ES-I3 (cell line): Measurements from ENCODE around the gene AP2M1.

Source experiments
- H3K36me3 ChIP-seq: 2 replicates; pipeline ENCODE4 v1.6.1; 2013; ENCODE audit warnings: mild to moderate bottlenecking, low read length, control low read depth, moderate library complexity; ENCODE audit not compliant: insufficient read depth
- H3K4me1 ChIP-seq: 2 replicates; pipeline ENCODE4 v1.6.1; 2013; ENCODE audit warnings: mild to moderate bottlenecking, control low read depth, low read length; ENCODE audit not compliant: insufficient read depth
- H3K9ac ChIP-seq: 2 replicates; pipeline ENCODE4 v1.6.1; 2013; ENCODE audit warnings: low read depth, mild to moderate bottlenecking, low read length, moderate library complexity
- H3K9me3 ChIP-seq: 2 replicates; pipeline ENCODE4 v1.6.1; 2013; ENCODE audit warnings: mild to moderate bottlenecking, low read length, moderate library complexity; ENCODE audit not compliant: control insufficient read depth, insufficient read depth

AP2M1 gene

DNA sequence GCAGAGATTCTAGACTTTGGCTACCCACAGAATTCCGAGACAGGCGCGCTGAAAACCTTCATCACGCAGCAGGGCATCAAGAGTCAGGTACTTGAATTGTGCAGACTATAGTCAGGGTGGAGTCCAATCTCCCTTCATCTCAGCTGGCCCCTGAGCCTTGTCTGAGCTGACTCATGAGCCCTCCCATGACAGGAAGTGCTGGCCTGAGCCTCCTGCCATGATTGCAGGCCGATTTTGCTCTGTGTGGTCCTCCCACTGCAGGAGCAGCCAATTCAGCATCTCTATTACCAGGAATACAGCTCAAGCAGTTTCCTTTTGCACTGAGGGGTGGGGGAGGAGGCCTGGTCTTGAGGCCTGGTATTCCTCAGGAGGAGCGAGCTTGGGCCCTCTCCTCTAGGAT is 5.5 kb downstream of the AP2M1 start:
- Histone ChIP-seq H3K9ac (no peak overlapping the region), H3K36me3 (peaks cover 42% of the 10 kb centered on the region), H3K4me1 (peaks cover 18% of the 10 kb centered on the region), H3K9me3 (no peaks in the 10 kb centered on the region)

DNA sequence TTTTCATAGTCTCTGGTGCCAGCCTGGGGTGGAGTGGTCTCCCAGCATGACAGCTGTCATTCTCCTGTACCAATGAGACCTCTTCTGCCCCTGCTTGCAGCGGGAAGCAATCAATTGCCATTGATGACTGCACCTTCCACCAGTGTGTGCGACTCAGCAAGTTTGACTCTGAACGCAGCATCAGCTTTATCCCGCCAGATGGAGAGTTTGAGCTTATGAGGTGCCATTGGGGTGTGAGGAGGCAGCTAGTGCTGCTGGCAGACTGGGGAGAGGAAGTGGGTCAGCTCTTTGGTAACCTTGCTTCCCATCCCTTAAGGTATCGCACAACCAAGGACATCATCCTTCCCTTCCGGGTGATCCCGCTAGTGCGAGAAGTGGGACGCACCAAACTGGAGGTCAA is 6.9 kb downstream of the AP2M1 start:
- Histone ChIP-seq H3K36me3 (peaks cover 42% of the 10 kb centered on the region), H3K4me1 (peaks cover 19% of the 10 kb centered on the region), H3K9ac (no peak overlapping the region), H3K9me3 (no peaks in the 10 kb centered on the region)

DNA sequence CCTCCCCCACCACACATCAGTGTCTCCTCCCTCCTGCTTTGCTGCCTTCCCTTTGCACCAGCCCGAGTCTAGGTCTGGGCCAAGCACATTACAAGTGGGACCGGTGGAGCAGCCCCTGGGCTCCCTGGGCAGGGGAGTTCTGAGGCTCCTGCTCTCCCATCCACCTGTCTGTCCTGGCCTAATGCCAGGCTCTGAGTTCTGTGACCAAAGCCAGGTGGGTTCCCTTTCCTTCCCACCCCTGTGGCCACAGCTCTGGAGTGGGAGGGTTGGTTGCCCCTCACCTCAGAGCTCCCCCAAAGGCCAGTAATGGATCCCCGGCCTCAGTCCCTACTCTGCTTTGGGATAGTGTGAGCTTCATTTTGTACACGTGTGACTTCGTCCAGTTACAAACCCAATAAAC is 9.0 kb downstream of the AP2M1 start:
- peaks cover 10% of the 10 kb centered on the region for H3K4me1 ChIP-seq
- H3K9me3 ChIP-seq, result no peaks in the 10 kb centered on the region
- no peak overlapping the region for H3K9ac ChIP-seq
- H3K36me3 ChIP-seq, result peaks cover 36% of the 10 kb centered on the region

DNA sequence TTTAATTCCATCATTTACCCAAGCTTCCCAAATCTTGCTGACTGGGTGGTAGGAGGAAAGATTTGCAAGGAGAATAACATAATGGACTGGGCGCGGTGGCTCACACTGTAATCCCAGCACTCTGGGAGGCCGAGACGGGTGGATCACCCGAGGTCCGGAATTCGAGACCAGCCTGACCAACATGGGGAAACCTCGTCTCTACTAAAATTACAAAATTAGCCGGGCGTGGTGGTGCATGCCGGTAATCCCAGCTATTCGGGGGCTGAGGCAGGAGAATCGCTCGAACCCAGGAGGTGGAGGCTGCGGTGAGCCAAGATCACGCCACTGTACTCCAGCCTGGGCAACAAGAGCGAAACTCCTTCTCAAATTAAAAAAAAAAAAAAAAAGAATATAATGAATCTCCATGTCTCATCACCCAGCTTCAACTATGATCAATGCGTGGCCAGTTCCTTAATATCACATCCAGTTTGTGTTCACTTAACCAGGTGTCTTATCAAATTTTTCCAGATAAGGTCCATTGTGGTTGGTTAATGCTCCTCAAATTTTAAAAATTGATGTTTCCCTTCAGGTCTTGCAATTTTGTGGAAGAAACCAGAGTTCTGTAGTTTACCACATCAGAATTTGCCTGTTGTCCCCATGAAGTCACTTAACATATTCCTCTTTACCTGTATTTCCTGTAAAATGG is 10.0 kb downstream of the AP2M1 start:
- Histone ChIP-seq H3K9me3 (no peaks in the 10 kb centered on the region), H3K9ac (peak overlapping the region; percentile 74; the same call in 1 of the 2 replicates), H3K36me3 (peaks cover 36% of the 10 kb centered on the region), H3K4me1 (peaks cover 10% of the 10 kb centered on the region)

DNA sequence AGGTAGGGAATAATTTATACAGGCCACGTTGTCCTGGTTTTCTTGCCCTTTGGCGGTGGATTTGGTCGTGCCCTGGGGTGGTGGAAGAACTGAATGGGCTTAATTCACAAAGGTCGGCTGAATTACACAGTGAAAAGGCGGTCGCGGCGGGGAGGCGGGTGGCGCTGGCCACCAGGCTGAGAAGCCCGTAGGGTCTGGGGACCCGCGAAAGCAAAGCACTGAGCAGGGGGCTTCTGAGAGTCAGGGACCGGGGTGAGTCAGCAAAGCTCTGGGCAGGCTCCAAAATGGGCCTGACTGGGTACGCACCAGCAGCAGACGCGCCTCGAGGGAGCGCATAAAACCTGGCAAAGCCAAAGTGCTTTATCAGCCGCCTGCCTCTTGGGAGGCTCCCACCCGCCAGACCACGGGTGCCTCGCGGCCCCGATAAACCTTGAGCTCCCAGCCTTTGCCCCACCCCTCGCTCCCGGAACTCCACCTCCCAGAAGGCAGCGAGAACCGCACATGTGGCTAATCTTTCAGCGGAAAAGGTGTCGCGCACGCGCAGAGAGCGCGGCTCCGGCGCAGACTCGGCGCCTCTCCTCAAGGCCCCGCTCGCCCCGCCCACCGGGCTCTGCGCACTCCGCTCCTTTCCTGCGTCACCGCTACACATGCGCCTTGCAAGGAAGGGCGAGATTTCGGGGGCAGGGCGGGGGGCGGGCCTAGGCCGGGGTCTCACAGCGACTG is 11.0 kb downstream of the AP2M1 start:
- Histone ChIP-seq H3K4me1 (peaks cover 10% of the 10 kb centered on the region), H3K9ac (peak overlapping the region; percentile 88), H3K36me3 (peaks cover 29% of the 10 kb centered on the region), H3K9me3 (no peaks in the 10 kb centered on the region)

DNA sequence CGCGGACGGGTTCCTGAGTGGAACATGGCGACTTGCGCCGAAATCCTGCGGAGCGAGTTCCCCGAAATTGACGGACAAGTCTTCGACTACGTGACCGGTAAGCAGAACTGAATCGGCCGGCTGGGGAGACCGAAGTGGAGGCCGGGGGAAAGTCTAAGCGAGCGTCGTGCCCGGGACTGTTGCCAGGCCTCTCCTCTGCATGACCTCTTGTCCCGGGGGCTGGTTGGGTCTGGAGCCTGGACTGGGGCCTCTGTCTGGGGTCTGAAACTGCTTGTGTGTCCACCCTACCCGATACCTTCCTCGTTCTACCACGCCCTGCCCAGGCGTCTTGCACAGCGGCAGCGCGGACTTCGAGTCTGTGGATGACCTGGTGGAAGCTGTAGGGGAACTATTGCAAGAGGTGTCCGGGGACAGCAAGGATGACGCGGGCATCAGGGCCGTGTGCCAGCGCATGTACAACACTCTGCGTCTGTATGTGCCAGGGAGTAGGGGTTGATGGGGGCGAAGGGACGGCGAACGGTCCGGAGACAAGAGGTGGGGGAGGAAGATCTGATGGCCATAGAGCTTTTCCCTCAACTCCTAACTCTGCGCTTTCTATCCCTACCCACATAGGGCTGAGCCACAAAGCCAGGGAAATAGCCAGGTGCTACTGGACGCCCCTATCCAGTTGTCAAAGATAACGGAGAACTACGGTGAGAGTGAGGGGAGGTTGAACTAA is 11.7 kb downstream of the AP2M1 start, which contains the start of gene ABCF3:
ABCF3 (plus strand) TSS at position 16 of the 718 bp plus-strand sequence; CDS start at position 25, 9 bp downstream.
- Histone ChIP-seq H3K4me1 (peaks cover 10% of the 10 kb centered on the region), H3K9ac (peak within 1 kb of the TSS; percentile 88), H3K36me3 (peaks cover 27% of the 10 kb centered on the region), H3K9me3 (no peaks in the 10 kb centered on the region)

DNA sequence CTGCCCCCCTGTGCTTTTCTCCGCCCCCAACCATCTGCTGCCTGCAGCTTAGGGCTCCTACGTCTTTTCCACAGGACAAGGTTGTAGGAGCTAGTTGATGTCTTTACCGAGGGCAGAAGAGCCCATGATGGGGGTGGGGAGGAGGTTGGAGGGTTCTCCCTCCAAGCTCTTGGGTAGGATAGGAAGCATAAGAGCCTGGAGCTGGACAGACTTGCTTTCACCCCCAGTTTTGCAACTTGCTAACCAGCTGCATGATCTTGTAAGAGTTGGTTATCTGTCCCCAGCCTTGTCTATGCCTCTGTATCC is 12.2 kb downstream of the AP2M1 start:
- H3K9me3 ChIP-seq, result no peaks in the 10 kb centered on the region
- H3K9ac ChIP-seq, result peak overlapping the region; percentile 88
- H3K36me3 ChIP-seq, result peaks cover 24% of the 10 kb centered on the region
- H3K4me1 ChIP-seq, result peaks cover 10% of the 10 kb centered on the region

DNA sequence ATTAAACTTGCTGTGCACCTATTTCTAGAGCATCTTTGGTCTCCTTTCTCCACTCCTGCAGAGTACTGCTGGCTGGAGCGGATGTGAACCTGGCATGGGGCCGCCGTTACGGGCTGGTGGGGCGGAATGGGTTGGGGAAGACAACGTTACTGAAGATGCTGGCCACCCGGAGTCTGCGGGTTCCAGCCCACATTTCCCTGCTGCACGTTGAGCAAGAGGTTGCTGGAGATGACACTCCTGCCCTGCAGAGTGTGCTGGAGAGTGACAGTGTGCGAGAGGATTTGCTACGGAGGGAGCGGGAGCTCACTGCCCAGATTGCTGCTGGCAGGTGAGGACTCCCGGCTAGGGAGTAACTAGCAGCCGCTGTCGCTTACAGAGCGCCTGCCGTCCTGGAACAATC is 13.4 kb downstream of the AP2M1 start:
- no peak overlapping the region for H3K9ac ChIP-seq
- no peaks in the 10 kb centered on the region for H3K9me3 ChIP-seq
- peaks cover 10% of the 10 kb centered on the region for H3K4me1 ChIP-seq
- peaks cover 20% of the 10 kb centered on the region for H3K36me3 ChIP-seq

DNA sequence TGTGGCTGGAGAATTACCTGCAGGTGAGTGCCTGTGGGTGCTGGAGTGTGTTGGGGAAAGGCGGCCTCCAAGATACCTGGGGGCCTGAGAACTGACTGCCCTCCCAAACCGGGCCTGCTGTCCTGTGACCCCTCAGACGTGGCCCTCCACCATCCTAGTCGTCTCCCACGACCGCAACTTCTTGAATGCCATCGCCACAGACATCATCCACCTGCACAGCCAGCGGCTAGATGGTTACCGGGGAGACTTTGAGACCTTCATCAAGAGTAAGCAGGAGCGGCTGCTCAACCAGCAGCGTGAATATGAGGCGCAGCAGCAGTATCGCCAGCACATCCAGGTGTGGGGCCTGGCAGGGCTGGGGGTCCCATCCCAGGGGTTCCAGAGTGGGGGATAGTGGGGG is 14.8 kb downstream of the AP2M1 start:
- Histone ChIP-seq H3K4me1 (peaks cover 10% of the 10 kb centered on the region), H3K9ac (no peak overlapping the region), H3K9me3 (no peaks in the 10 kb centered on the region), H3K36me3 (peaks cover 23% of the 10 kb centered on the region)

DNA sequence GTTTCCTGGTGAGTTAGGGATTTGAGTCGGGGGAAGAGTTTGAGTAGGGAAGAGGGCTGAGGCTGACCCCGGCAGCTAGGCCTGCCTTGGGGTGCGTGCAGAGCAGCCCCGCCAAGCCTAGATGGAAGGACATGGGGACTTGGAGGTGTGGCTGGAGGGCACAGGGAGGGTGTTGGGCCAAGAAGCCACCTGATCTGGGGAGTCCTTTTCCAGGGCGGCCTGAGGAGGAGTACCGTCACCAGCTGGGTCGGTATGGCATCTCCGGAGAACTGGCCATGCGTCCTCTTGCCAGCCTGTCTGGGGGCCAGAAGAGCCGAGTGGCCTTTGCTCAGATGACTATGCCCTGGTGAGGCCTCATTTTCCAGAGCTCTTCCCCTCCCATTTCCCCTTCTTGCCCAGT is 18.2 kb downstream of the AP2M1 start:
- no peaks in the 10 kb centered on the region for H3K9me3 ChIP-seq
- no peaks in the 10 kb centered on the region for H3K4me1 ChIP-seq
- peaks cover 29% of the 10 kb centered on the region for H3K36me3 ChIP-seq
- no peak overlapping the region for H3K9ac ChIP-seq

DNA sequence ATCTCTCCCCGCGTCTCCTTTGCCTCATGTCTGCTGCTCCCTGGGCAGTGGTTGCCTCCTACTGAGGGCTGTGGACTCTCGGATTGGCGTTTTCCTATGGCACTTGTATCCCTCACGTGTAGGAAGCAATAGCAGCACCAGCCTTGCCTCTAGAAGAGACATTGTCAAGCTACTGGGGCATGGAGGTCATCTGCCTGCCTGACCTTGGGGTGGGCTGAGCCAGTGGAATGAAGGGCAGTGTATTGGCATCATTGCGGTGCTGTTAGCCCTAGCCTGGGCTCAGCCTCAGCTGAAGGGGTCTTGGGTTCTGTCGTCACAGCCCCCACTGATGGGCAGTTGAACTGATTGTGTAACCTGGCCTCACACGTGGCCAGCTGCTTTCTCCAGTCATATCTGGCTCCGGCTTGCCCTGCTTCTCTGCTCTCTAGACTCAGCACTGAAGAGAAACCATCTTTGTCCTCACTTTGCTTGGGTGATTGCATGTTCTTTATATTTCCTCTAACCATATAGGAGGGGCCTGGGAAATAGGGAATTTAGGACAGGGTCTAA is 19.4 kb downstream of the AP2M1 start:
- Histone ChIP-seq H3K9me3 (no peaks in the 10 kb centered on the region), H3K9ac (no peak overlapping the region), H3K36me3 (peaks cover 22% of the 10 kb centered on the region), H3K4me1 (no peaks in the 10 kb centered on the region)

DNA sequence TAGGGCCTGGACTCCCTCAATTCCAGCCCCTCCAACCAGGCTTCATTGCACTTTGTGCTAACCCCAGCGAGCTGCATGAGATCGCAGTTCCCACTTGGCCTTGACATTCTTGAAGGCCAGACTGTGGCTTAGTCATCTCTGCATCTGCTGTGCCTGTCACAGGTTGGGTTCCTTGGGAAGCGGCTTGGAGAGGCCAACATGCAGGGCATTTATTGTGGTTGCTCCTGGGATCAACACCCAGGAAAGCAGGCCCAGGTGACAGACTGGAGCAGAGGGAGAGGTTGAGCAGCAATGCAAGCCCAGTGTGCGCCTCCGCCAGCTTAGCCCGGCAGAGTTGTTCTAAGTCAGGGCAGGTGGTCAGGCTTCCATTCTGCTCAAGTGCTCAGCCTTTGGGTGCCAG is 21.9 kb downstream of the AP2M1 start:
- no peaks in the 10 kb centered on the region for H3K9me3 ChIP-seq
- H3K4me1 ChIP-seq, result no peaks in the 10 kb centered on the region
- H3K9ac ChIP-seq, result no peak overlapping the region
- peaks cover 14% of the 10 kb centered on the region; the same call in 1 of the 2 replicates for H3K36me3 ChIP-seq

DNA sequence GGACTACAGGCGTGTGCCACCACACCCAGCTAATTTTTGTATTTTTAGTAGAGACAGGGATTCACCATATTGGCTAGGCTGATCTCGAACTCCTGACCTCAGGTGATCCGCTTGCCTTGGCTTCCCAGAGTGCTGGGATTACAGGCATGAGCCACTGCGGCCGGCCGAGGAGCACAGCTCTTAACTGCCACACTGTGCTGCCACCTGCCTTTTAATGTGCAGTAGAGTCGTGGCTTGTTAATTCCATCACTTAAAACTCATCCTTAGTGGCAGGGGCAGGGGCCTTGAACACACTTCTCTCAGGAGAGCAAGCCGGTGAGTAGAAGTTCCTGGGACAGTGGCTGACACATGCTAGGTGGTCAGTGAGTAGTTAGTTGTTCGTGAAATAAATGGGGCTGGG is 23.9 kb downstream of the AP2M1 start:
- Histone ChIP-seq H3K36me3 (peaks cover 10% of the 10 kb centered on the region; the same call in 1 of the 2 replicates), H3K4me1 (no peaks in the 10 kb centered on the region), H3K9ac (no peak overlapping the region), H3K9me3 (no peaks in the 10 kb centered on the region)

DNA sequence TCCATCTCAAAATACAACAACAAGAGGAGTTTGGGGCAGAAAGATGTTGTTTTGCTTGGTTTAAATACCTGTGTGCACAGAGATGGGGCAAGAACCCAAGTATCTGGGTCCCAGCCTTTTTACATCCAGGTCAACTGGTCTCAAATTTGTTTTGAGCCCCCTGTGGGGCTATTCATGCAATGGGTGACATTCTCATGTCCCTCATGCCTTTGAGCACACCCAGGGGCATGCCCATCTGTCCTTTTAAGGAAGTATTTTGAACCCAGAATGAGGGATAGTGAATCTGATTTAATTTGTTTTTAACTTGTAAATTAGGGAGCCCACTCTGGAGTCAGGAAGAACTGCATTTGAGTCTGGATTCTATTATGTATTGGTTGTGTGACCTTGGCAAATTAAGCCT is 26.2 kb downstream of the AP2M1 start:
- no peaks in the 10 kb centered on the region for H3K36me3 ChIP-seq
- H3K9me3 ChIP-seq, result no peaks in the 10 kb centered on the region
- no peak overlapping the region for H3K9ac ChIP-seq
- no peaks in the 10 kb centered on the region for H3K4me1 ChIP-seq
